SU-DHL-6 (cell line): ENCODE results near the gene VWA8.
A peak's percentile ranks its signal among the peaks of the same experiment; 100 is the strongest.

ENCODE experiments used
- H2AFZ ChIP-seq: fragments of 200-600 bp; sonication (generic); 2 replicates; pipeline ENCODE4 v1.6.1; 2014; ENCODE audit warnings: low read depth, mild to moderate bottlenecking, moderate library complexity, mixed read lengths, antibody characterized with exemption, low read length; ENCODE audit not compliant: severe bottlenecking
- H3F3A ChIP-seq: fragments of 200-600 bp; shearing (Covaris generic); 2 replicates; pipeline ENCODE4 v1.6.0; 2016; ENCODE audit warnings: antibody characterized with exemption, mild to moderate bottlenecking; ENCODE audit not compliant: insufficient read depth
- H3K27ac ChIP-seq: fragments of 200-600 bp; sonication (generic); 2 replicates; pipeline ENCODE4 v1.5.1; 2016; ENCODE audit warnings: low read depth, mild to moderate bottlenecking, low read length, moderate library complexity, mixed read lengths
- H3K27me3 ChIP-seq: fragments of 200-600 bp; sonication (generic), shearing (Covaris generic); 2 replicates; pipeline ENCODE4 v1.6.0; 2014; ENCODE audit warnings: mild to moderate bottlenecking, low read length
- H3K36me3 ChIP-seq: fragments of 200-600 bp; sonication (generic); 2 replicates; pipeline ENCODE4 v1.6.1; 2014; ENCODE audit warnings: mild to moderate bottlenecking, low read length, mixed read lengths
- H3K4me2 ChIP-seq: fragments of 300-600, 200-600 bp; shearing (Covaris generic), sonication (generic); 2 replicates; pipeline ENCODE4 v1.6.0; 2014; ENCODE audit warnings: low read length, low read depth, mild to moderate bottlenecking; ENCODE audit not compliant: poor library complexity, severe bottlenecking
- H3K4me3 ChIP-seq: fragments of 200-600 bp; sonication (generic); 2 replicates; pipeline ENCODE4 v1.5.1; 2014; ENCODE audit warnings: antibody characterized with exemption, low read length, mild to moderate bottlenecking, mixed read lengths; ENCODE audit not compliant: insufficient read depth, poor library complexity, severe bottlenecking
- H3K79me2 ChIP-seq: fragments of 200-600 bp; sonication (generic); 2 replicates; pipeline ENCODE4 v1.6.1; 2014; ENCODE audit warnings: mild to moderate bottlenecking, low read length, moderate library complexity; ENCODE audit not compliant: insufficient read depth
- H3K9ac ChIP-seq: fragments of 200-600 bp; sonication (generic); 2 replicates; pipeline ENCODE4 v1.7.0; 2014; ENCODE audit warnings: mild to moderate bottlenecking, low read length
- H3K9me2 ChIP-seq: fragments of 200-600 bp; sonication (generic); replicated peaks from 2 replicates; pipeline ENCODE4 v1.6.1; 2014; ENCODE audit warnings: low read length; ENCODE audit not compliant: insufficient read depth
- H3K9me3 ChIP-seq: fragments of 200-600 bp; sonication (generic); 2 replicates; pipeline ENCODE4 v1.6.1; 2014; ENCODE audit warnings: low read length, mixed read lengths; ENCODE audit not compliant: insufficient read depth
- H4K20me1 ChIP-seq: fragments of 200-600 bp; sonication (generic); 2 replicates; pipeline ENCODE4 v1.6.1; 2014; ENCODE audit warnings: low read depth, mild to moderate bottlenecking, antibody characterized with exemption, low read length, moderate library complexity, mixed read lengths
- EZH2phosphoT487 ChIP-seq: fragments of 200-600 bp; sonication (generic), shearing (Covaris generic); conservative IDR thresholded peaks from 2 replicates; pipeline ENCODE4 v1.6.1; 2018; ENCODE audit warnings: mild to moderate bottlenecking, antibody characterized with exemption, low read length, moderate library complexity, mixed read lengths
- TF ChIP-seq, protein P1 (sequence below): fragments of 200-600 bp; sonication (generic); IDR thresholded peaks from one replicate; pipeline ENCODE4 v1.5.1; 2017; ENCODE audit warnings: antibody characterized with exemption, mild to moderate bottlenecking, low read length, moderate library complexity; ENCODE audit not compliant: insufficient read depth, poor library complexity, severe bottlenecking

Gene VWA8

GRCh38 chr13:41914552-41914951 lies 46.4 kb downstream of the VWA8 start:
- Histone ChIP-seq H2AFZ (no peak overlapping the region), H3K36me3 (no peaks in the 10 kb centered on the region), H3F3A (0 out of 2 replicates have a peak, but pooled peaks cover 3% of the 10 kb centered on the region), H3K9me3 (no peaks in the 10 kb centered on the region), H3K4me3 (no peak overlapping the region), H3K27ac (no peak overlapping the region), H3K9me2 (no peaks in the 10 kb centered on the region), H3K4me2 (no peak overlapping the region), H3K79me2 (no peaks in the 10 kb centered on the region), H3K27me3 (no peaks in the 10 kb centered on the region), H3K9ac (no peak overlapping the region), H4K20me1 (peaks cover 30% of the 10 kb centered on the region)
- no peak for TF ChIP-seq EZH2phosphoT487
- TF ChIP-seq, protein P1, sequence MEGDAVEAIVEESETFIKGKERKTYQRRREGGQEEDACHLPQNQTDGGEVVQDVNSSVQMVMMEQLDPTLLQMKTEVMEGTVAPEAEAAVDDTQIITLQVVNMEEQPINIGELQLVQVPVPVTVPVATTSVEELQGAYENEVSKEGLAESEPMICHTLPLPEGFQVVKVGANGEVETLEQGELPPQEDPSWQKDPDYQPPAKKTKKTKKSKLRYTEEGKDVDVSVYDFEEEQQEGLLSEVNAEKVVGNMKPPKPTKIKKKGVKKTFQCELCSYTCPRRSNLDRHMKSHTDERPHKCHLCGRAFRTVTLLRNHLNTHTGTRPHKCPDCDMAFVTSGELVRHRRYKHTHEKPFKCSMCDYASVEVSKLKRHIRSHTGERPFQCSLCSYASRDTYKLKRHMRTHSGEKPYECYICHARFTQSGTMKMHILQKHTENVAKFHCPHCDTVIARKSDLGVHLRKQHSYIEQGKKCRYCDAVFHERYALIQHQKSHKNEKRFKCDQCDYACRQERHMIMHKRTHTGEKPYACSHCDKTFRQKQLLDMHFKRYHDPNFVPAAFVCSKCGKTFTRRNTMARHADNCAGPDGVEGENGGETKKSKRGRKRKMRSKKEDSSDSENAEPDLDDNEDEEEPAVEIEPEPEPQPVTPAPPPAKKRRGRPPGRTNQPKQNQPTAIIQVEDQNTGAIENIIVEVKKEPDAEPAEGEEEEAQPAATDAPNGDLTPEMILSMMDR: no peak

DNA sequence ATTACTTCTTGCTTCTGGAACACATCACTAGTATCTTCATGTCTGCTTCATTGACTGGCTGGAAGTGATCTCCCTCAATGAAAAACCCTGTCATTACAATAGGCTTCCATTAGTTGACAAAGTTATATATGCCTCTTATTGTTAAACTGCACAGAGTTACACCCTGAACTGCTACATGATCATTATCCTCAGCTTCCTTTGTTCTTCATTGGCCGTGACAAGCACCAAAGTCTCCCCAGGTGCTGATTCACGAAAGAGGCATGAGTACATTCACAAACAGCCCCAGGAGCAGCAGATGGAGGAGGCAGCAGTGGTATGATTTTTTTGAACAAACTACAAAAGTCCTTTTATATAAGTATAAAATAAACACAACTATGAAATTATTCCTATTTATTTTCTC lies 51.4 kb downstream of the VWA8 start:
- TF ChIP-seq, protein P1: no peak
- TF ChIP-seq EZH2phosphoT487: no peak
- Histone ChIP-seq H3K9me2 (no peaks in the 10 kb centered on the region), H3K9ac (no peak overlapping the region), H2AFZ (no peak overlapping the region), H3K27me3 (no peaks in the 10 kb centered on the region), H3K27ac (no peak overlapping the region), H3K4me3 (no peak overlapping the region), H3K4me2 (no peak overlapping the region), H3K9me3 (no peaks in the 10 kb centered on the region), H4K20me1 (no peaks in the 10 kb centered on the region), H3F3A (peaks cover 4% of the 10 kb centered on the region; the same call in 1 of the 2 replicates), H3K79me2 (no peaks in the 10 kb centered on the region), H3K36me3 (no peaks in the 10 kb centered on the region; the same call in 1 of the 2 replicates)

GRCh38 chr13:41905600-41906254 lies 55.2 kb downstream of the VWA8 start:
- Histone ChIP-seq H3F3A (peaks cover 4% of the 10 kb centered on the region; the same call in 1 of the 2 replicates), H3K36me3 (no peaks in the 10 kb centered on the region; the same call in 1 of the 2 replicates)
- TF ChIP-seq EZH2phosphoT487: no peak
- TF ChIP-seq, protein P1: peak; percentile 46

More at GRCh38 chr13:41905600-41906254, 55.2 kb downstream of the VWA8 start:
- Histone ChIP-seq H3K27ac (no peak overlapping the region), H3K9me3 (no peaks in the 10 kb centered on the region), H4K20me1 (no peaks in the 10 kb centered on the region), H3K4me3 (no peak overlapping the region), H3K4me2 (no peak overlapping the region), H2AFZ (no peak overlapping the region), H3K9ac (no peak overlapping the region), H3K27me3 (no peaks in the 10 kb centered on the region), H3K79me2 (no peaks in the 10 kb centered on the region), H3K9me2 (no peaks in the 10 kb centered on the region)
